Effector CD8-positive, alpha-beta T cell (primary cell): ENCODE measurements around the gene DNAH6.
"Not testable (repeated sequence)": the region's sequence is repeated elsewhere in the genome, so short reads cannot be mapped to it uniquely, and the experiment has no call there.

Source experiments
- DNase-seq: peaks from one replicate; lab custom pipeline; 2025; lab: John Stamatoyannopoulos, UW

DNAH6 gene

GRCh38 chr2:84497285-84497684 lies 19.0 kb upstream of the DNAH6 start:
- DNase-seq, result no peak

GRCh38 chr2:84498150-84498799 lies 18.0 kb upstream of the DNAH6 start:
- no peak for DNase-seq

GRCh38 chr2:84511024-84511423 lies 5.3 kb upstream of the DNAH6 start:
- DNase-seq, result not testable (repeated sequence)

GRCh38 chr2:84515788-84516187 lies 510 bp upstream of the DNAH6 start:
- no peak for DNase-seq

- no peak for DNase-seq
Observed at GRCh38 chr2:84519332-84519957, 3.1 kb downstream of the DNAH6 start.

- no peak for DNase-seq
Observed at GRCh38 chr2:84526562-84526961, 10.3 kb downstream of the DNAH6 start.

- DNase-seq, result no peak
Observed at GRCh38 chr2:84527137-84528129, 11.1 kb downstream of the DNAH6 start.

- DNase-seq, result no peak
Observed at GRCh38 chr2:84532291-84532690, 16.0 kb downstream of the DNAH6 start.

- DNase-seq, result no peak
Observed at GRCh38 chr2:84534225-84534624, 17.9 kb downstream of the DNAH6 start.

- no peak for DNase-seq
Observed at GRCh38 chr2:84537251-84537650, 21.0 kb downstream of the DNAH6 start.

- DNase-seq, result no peak
Observed at GRCh38 chr2:84539729-84540128, 23.4 kb downstream of the DNAH6 start.

GRCh38 chr2:84545005-84545404 lies 28.7 kb downstream of the DNAH6 start:
- no peak for DNase-seq

- DNase-seq, result no peak
Observed at GRCh38 chr2:84546551-84546950, 30.3 kb downstream of the DNAH6 start.

- DNase-seq, result no peak
Observed at GRCh38 chr2:84548303-84548702, 32.0 kb downstream of the DNAH6 start.

- no peak for DNase-seq
Observed at GRCh38 chr2:84550916-84551315, 34.6 kb downstream of the DNAH6 start.

GRCh38 chr2:84551526-84551925 lies 35.2 kb downstream of the DNAH6 start:
- not testable (repeated sequence) for DNase-seq

- no peak for DNase-seq
Observed at GRCh38 chr2:84556190-84556589, 39.9 kb downstream of the DNAH6 start.

- DNase-seq, result no peak
Observed at GRCh38 chr2:84559838-84560237, 43.5 kb downstream of the DNAH6 start.

GRCh38 chr2:84579661-84580060 lies 63.4 kb downstream of the DNAH6 start:
- no peak for DNase-seq

- no peak for DNase-seq
Observed at GRCh38 chr2:84603911-84604310, 87.6 kb downstream of the DNAH6 start.

- DNase-seq, result no peak
Observed at GRCh38 chr2:84613082-84613481, 96.8 kb downstream of the DNAH6 start.

GRCh38 chr2:84619794-84620371 lies 103.6 kb downstream of the DNAH6 start:
- DNase-seq, result no peak
